SU-DHL-6 (cell line): Measurements from ENCODE around the gene ACOT12.

Experiments used
- H2AFZ ChIP-seq: fragments of 200-600 bp; sonication (generic); 2 replicates; pipeline ENCODE4 v1.6.1; 2014; ENCODE audit warnings: low read depth, mild to moderate bottlenecking, moderate library complexity, mixed read lengths, antibody characterized with exemption, low read length; ENCODE audit not compliant: severe bottlenecking
- H3F3A ChIP-seq: fragments of 200-600 bp; shearing (Covaris generic); 2 replicates; pipeline ENCODE4 v1.6.0; 2016; ENCODE audit warnings: antibody characterized with exemption, mild to moderate bottlenecking; ENCODE audit not compliant: insufficient read depth
- H3K27ac ChIP-seq: fragments of 200-600 bp; sonication (generic); 2 replicates; pipeline ENCODE4 v1.5.1; 2016; ENCODE audit warnings: low read depth, mild to moderate bottlenecking, low read length, moderate library complexity, mixed read lengths
- H3K27me3 ChIP-seq: fragments of 200-600 bp; sonication (generic), shearing (Covaris generic); 2 replicates; pipeline ENCODE4 v1.6.0; 2014; ENCODE audit warnings: mild to moderate bottlenecking, low read length
- H3K36me3 ChIP-seq: fragments of 200-600 bp; sonication (generic); 2 replicates; pipeline ENCODE4 v1.6.1; 2014; ENCODE audit warnings: mild to moderate bottlenecking, low read length, mixed read lengths
- H3K4me2 ChIP-seq: fragments of 300-600, 200-600 bp; shearing (Covaris generic), sonication (generic); 2 replicates; pipeline ENCODE4 v1.6.0; 2014; ENCODE audit warnings: low read length, low read depth, mild to moderate bottlenecking; ENCODE audit not compliant: poor library complexity, severe bottlenecking
- H3K4me3 ChIP-seq: fragments of 200-600 bp; sonication (generic); 2 replicates; pipeline ENCODE4 v1.5.1; 2014; ENCODE audit warnings: antibody characterized with exemption, low read length, mild to moderate bottlenecking, mixed read lengths; ENCODE audit not compliant: insufficient read depth, poor library complexity, severe bottlenecking
- H3K79me2 ChIP-seq: fragments of 200-600 bp; sonication (generic); 2 replicates; pipeline ENCODE4 v1.6.1; 2014; ENCODE audit warnings: mild to moderate bottlenecking, low read length, moderate library complexity; ENCODE audit not compliant: insufficient read depth
- H3K9ac ChIP-seq: fragments of 200-600 bp; sonication (generic); 2 replicates; pipeline ENCODE4 v1.7.0; 2014; ENCODE audit warnings: mild to moderate bottlenecking, low read length
- H3K9me2 ChIP-seq: fragments of 200-600 bp; sonication (generic); replicated peaks from 2 replicates; pipeline ENCODE4 v1.6.1; 2014; ENCODE audit warnings: low read length; ENCODE audit not compliant: insufficient read depth
- H3K9me3 ChIP-seq: fragments of 200-600 bp; sonication (generic); 2 replicates; pipeline ENCODE4 v1.6.1; 2014; ENCODE audit warnings: low read length, mixed read lengths; ENCODE audit not compliant: insufficient read depth
- H4K20me1 ChIP-seq: fragments of 200-600 bp; sonication (generic); 2 replicates; pipeline ENCODE4 v1.6.1; 2014; ENCODE audit warnings: low read depth, mild to moderate bottlenecking, antibody characterized with exemption, low read length, moderate library complexity, mixed read lengths
- CTCF ChIP-seq: fragments of 200-600 bp; sonication (generic); IDR thresholded peaks from one replicate; pipeline ENCODE4 v1.5.1; 2017; ENCODE audit warnings: antibody characterized with exemption, mild to moderate bottlenecking, low read length, moderate library complexity; ENCODE audit not compliant: insufficient read depth, poor library complexity, severe bottlenecking
- EZH2phosphoT487 ChIP-seq: fragments of 200-600 bp; sonication (generic), shearing (Covaris generic); conservative IDR thresholded peaks from 2 replicates; pipeline ENCODE4 v1.6.1; 2018; ENCODE audit warnings: mild to moderate bottlenecking, antibody characterized with exemption, low read length, moderate library complexity, mixed read lengths

The ACOT12 gene

GRCh38 chr5:81359881-81360280 is 34.1 kb downstream of the ACOT12 start:
- H3K4me2 ChIP-seq: no peak overlapping the region
- H3K36me3 ChIP-seq: no peaks in the 10 kb centered on the region
- H3K27ac ChIP-seq: no peak overlapping the region
- no peak overlapping the region for H2AFZ ChIP-seq
- H4K20me1 ChIP-seq: no peaks in the 10 kb centered on the region
- H3K9me3 ChIP-seq: no peaks in the 10 kb centered on the region
- no peaks in the 10 kb centered on the region for H3K27me3 ChIP-seq
- H3F3A ChIP-seq: no peaks in the 10 kb centered on the region
- H3K4me3 ChIP-seq: no peak overlapping the region
- no peaks in the 10 kb centered on the region for H3K79me2 ChIP-seq
- no peaks in the 10 kb centered on the region for H3K9me2 ChIP-seq
- no peak overlapping the region for H3K9ac ChIP-seq
- TF ChIP-seq EZH2phosphoT487: no peak
- no peak for TF ChIP-seq CTCF

- Histone ChIP-seq H3K9me3 (no peaks in the 10 kb centered on the region), H3F3A (no peaks in the 10 kb centered on the region), H3K79me2 (no peaks in the 10 kb centered on the region), H3K9me2 (no peaks in the 10 kb centered on the region), H4K20me1 (no peaks in the 10 kb centered on the region), H3K36me3 (no peaks in the 10 kb centered on the region), H3K4me2 (no peak overlapping the region), H3K27me3 (no peaks in the 10 kb centered on the region), H3K4me3 (no peak overlapping the region), H2AFZ (no peak overlapping the region), H3K9ac (no peak overlapping the region), H3K27ac (no peak overlapping the region)
- TF ChIP-seq CTCF: no peak
- TF ChIP-seq EZH2phosphoT487: no peak
Observed at GRCh38 chr5:81359108-81359507, 34.8 kb downstream of the ACOT12 start.

- Histone ChIP-seq H3K36me3 (no peaks in the 10 kb centered on the region), H3K27me3 (no peaks in the 10 kb centered on the region), H3K4me2 (no peak overlapping the region), H3K9ac (no peak overlapping the region), H3K79me2 (no peaks in the 10 kb centered on the region), H4K20me1 (no peaks in the 10 kb centered on the region), H3K27ac (no peak overlapping the region), H3F3A (no peaks in the 10 kb centered on the region), H3K4me3 (no peak overlapping the region), H2AFZ (no peak overlapping the region), H3K9me2 (no peaks in the 10 kb centered on the region), H3K9me3 (no peaks in the 10 kb centered on the region)
- TF ChIP-seq CTCF (no peak), EZH2phosphoT487 (no peak)
Observed at GRCh38 chr5:81355291-81356251, 38.4 kb downstream of the ACOT12 start.
